Measurements from ENCODE around the gene PAQR5.
"Not testable (repeated sequence)": the region's sequence is repeated elsewhere in the genome, so short reads cannot be mapped to it uniquely, and the experiment has no call there.

DNA sequence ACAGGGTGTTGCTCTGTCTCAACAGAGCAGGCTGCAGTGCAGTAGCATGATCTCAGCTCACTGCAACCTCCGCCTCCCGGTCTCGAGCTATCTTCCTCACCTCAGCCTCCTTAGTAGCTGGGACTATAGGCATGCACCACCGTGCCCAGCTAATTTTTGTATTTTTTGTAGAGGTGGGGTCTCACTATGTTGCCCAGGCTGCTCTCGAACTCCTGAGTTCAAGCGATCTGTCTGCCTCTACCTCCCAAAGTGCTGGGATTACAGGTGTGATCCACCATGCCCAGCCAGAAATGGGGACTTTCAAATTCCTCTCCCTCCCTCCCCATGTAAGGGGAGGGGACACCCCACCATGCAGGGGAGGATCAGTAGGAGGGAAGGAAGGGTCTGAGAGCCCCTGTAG, 3.4 kb downstream of the PAQR5 start:
- TF ChIP-seq CTCF, POLR2A (IDR thresholded peaks at IDR 0.05): not testable (repeated sequence)

Measured in right lobe of liver (tissue), 4 donors.